Activated CD8-positive, alpha-beta memory T cell treated with anti-CD3 and anti-CD28 coated beads for 24 hours (primary cell): Measurements from ENCODE around the gene ALK.

Source experiments
- DNase-seq: peaks from one replicate; pipeline ENCODE4 v3.0.0-alpha.2; 2020

Gene ALK

GRCh38 chr2:29347774-29348461 is 573.5 kb downstream of the ALK start:
- DNase-seq: no peak

GRCh38 chr2:29345236-29345635 is 576.1 kb downstream of the ALK start:
- no peak for DNase-seq

- DNase-seq: no peak
Observed at GRCh38 chr2:29343830-29344229, 577.6 kb downstream of the ALK start.

GRCh38 chr2:29336341-29337241 is 584.8 kb downstream of the ALK start:
- no peak for DNase-seq

GRCh38 chr2:29335396-29335795 is 586.0 kb downstream of the ALK start:
- DNase-seq: no peak

GRCh38 chr2:29334706-29335105 is 586.7 kb downstream of the ALK start:
- DNase-seq: no peak

GRCh38 chr2:29332540-29332939 is 588.8 kb downstream of the ALK start:
- DNase-seq: no peak

GRCh38 chr2:29329899-29330298 is 591.5 kb downstream of the ALK start:
- no peak for DNase-seq

- no peak for DNase-seq
Observed at GRCh38 chr2:29326926-29327325, 594.5 kb downstream of the ALK start.

- DNase-seq: no peak
Observed at GRCh38 chr2:29325544-29325943, 595.8 kb downstream of the ALK start.

- no peak for DNase-seq
Observed at GRCh38 chr2:29323961-29324360, 597.4 kb downstream of the ALK start.

- no peak for DNase-seq
Observed at GRCh38 chr2:29323301-29323700, 598.1 kb downstream of the ALK start.

- DNase-seq: no peak
Observed at GRCh38 chr2:29322011-29322410, 599.4 kb downstream of the ALK start.

- DNase-seq: no peak
Observed at GRCh38 chr2:29317801-29318485, 603.4 kb downstream of the ALK start.

- no peak for DNase-seq
Observed at GRCh38 chr2:29317077-29317517, 604.3 kb downstream of the ALK start.

GRCh38 chr2:29314816-29315571 is 606.4 kb downstream of the ALK start:
- peak; percentile 84 for DNase-seq

- peak; percentile 32 for DNase-seq
Observed at GRCh38 chr2:29311458-29311857, 609.9 kb downstream of the ALK start.

GRCh38 chr2:29310650-29311348 is 610.6 kb downstream of the ALK start:
- DNase-seq: no peak

GRCh38 chr2:29309090-29310029 is 612.0 kb downstream of the ALK start:
- peak; percentile 65 for DNase-seq

- no peak for DNase-seq
Observed at GRCh38 chr2:29308366-29308765, 613.0 kb downstream of the ALK start.

GRCh38 chr2:29307519-29307918 is 613.9 kb downstream of the ALK start:
- DNase-seq: no peak
